Mesendoderm (in vitro differentiated cells): ENCODE measurements around the gene PCNT.

Source experiments
- DNase-seq: peaks from one replicate; pipeline ENCODE4 v3.0.0; 2013
- H2AK5ac ChIP-seq: 2 replicates; pipeline ENCODE4 v1.6.1; 2013; ENCODE audit warnings: low read length, inconsistent platforms
- H2BK120ac ChIP-seq: 2 replicates; pipeline ENCODE4 v1.6.1; 2013; ENCODE audit warnings: low read depth, mild to moderate bottlenecking, low read length, moderate library complexity, mixed read lengths
- H2BK15ac ChIP-seq: replicated peaks from 2 replicates; pipeline ENCODE4 v1.6.1; 2013; ENCODE audit warnings: low read depth, mild to moderate bottlenecking, moderate library complexity
- H2BK5ac ChIP-seq: 2 replicates; pipeline ENCODE4 v1.6.1; 2013; ENCODE audit warnings: low read length, inconsistent platforms
- H3K18ac ChIP-seq: 2 replicates; pipeline ENCODE4 v1.6.1; 2013; ENCODE audit warnings: mild to moderate bottlenecking, low read length, mixed read lengths
- H3K23ac ChIP-seq: one replicate; pipeline ENCODE4 v1.6.1; 2013; ENCODE audit warnings: low read length
- H3K27ac ChIP-seq: 2 replicates; pipeline ENCODE4 v1.5.1; 2013; ENCODE audit warnings: low read depth, mild to moderate bottlenecking, inconsistent platforms, low read length, moderate library complexity
- H3K27me3 ChIP-seq: 2 replicates; pipeline ENCODE4 v1.6.1; 2013; ENCODE audit warnings: low read length, control low read depth, mild to moderate bottlenecking, inconsistent platforms; ENCODE audit not compliant: insufficient read depth, poor library complexity
- H3K36me3 ChIP-seq: 2 replicates; pipeline ENCODE4 v1.6.1; 2013; ENCODE audit warnings: low read length, inconsistent platforms; ENCODE audit not compliant: control insufficient read depth, insufficient read depth
- H3K4ac ChIP-seq: one replicate; pipeline ENCODE4 v1.6.1; 2013; ENCODE audit warnings: low read depth, mild to moderate bottlenecking, low read length, moderate library complexity
- H3K4me1 ChIP-seq: 2 replicates; pipeline ENCODE4 v1.6.1; 2013; ENCODE audit warnings: low read depth, low read length, inconsistent platforms; ENCODE audit not compliant: control insufficient read depth
- H3K4me2 ChIP-seq: 2 replicates; pipeline ENCODE4 v1.6.1; 2013; ENCODE audit warnings: low read length
- H3K4me3 ChIP-seq: 2 replicates; pipeline ENCODE4 v1.5.1; 2013; ENCODE audit warnings: mild to moderate bottlenecking, low read length
- H3K56ac ChIP-seq: one replicate; pipeline ENCODE4 v1.6.1; 2013; ENCODE audit warnings: low read length
- H3K79me1 ChIP-seq: 2 replicates; pipeline ENCODE4 v1.6.1; 2013; ENCODE audit warnings: low read length, inconsistent platforms
- H3K79me2 ChIP-seq: 2 replicates; pipeline ENCODE4 v1.6.1; 2013; ENCODE audit warnings: mild to moderate bottlenecking, low read length; ENCODE audit not compliant: control insufficient read depth, insufficient read depth
- H3K9ac ChIP-seq: 2 replicates; pipeline ENCODE4 v1.6.1; 2013; ENCODE audit warnings: low read length, inconsistent platforms
- H4K5ac ChIP-seq: one replicate; pipeline ENCODE4 v1.6.1; 2013; ENCODE audit warnings: low read length
- H4K8ac ChIP-seq: one replicate; pipeline ENCODE4 v1.6.1; 2013; ENCODE audit warnings: low read depth, mild to moderate bottlenecking, control low read depth, low read length, moderate library complexity
- WGBS: extraction: QIAGEN DNeasy Blood & Tissue Kit; methylation state at CpG from one replicate; pipeline ENCODE4 v1.1.7; 2013; ENCODE audit warnings: low lambda C conversion rate, missing lambda C conversion rate; ENCODE audit not compliant: insufficient coverage; ENCODE audit errors: extremely low coverage; 5-methylcytosine and 5-hydroxymethylcytosine counted together

Gene PCNT

GRCh38 chr21:46294647-46295176 is 29.2 kb upstream of the PCNT start:
- Histone ChIP-seq H4K8ac (no peak overlapping the region), H3K27ac (no peak overlapping the region), H3K36me3 (peaks cover 3% of the 10 kb centered on the region), H2AK5ac (no peak overlapping the region), H3K56ac (no peak overlapping the region), H2BK5ac (no peak overlapping the region), H3K18ac (no peak overlapping the region), H3K79me2 (peaks cover 2% of the 10 kb centered on the region), H3K9ac (no peak overlapping the region), H2BK120ac (no peak overlapping the region), H3K4me1 (peaks cover 3% of the 10 kb centered on the region), H3K4me2 (no peak overlapping the region), H2BK15ac (no peak overlapping the region), H3K79me1 (peaks cover 2% of the 10 kb centered on the region), H3K4ac (no peak overlapping the region), H3K4me3 (no peak overlapping the region), H3K23ac (no peak overlapping the region), H3K27me3 (no peaks in the 10 kb centered on the region), H4K5ac (no peak overlapping the region)
- no CpG with 5 or more reads among the region's 10 CpGs for WGBS
- peak; percentile 31 for DNase-seq

GRCh38 chr21:46295177-46295770 is 28.7 kb upstream of the PCNT start:
- no CpG with 5 or more reads among the region's 9 CpGs for WGBS
- no peak overlapping the region for H2BK15ac ChIP-seq
- H4K8ac ChIP-seq, result no peak overlapping the region
- no peaks in the 10 kb centered on the region for H3K27me3 ChIP-seq
- no peak overlapping the region for H3K4me3 ChIP-seq
- no peak overlapping the region for H4K5ac ChIP-seq
- peak overlapping the region; percentile 18 for H3K56ac ChIP-seq
- H3K4me1 ChIP-seq, result peaks cover 3% of the 10 kb centered on the region
- DNase-seq, result peak; percentile 33
- H3K79me1 ChIP-seq, result no peaks in the 10 kb centered on the region
- H3K23ac ChIP-seq, result no peak overlapping the region
- H3K18ac ChIP-seq, result peak overlapping the region; percentile 4
- H3K36me3 ChIP-seq, result peaks cover 3% of the 10 kb centered on the region
- no peak overlapping the region for H2AK5ac ChIP-seq
- no peak overlapping the region for H2BK5ac ChIP-seq
- H3K27ac ChIP-seq, result no peak overlapping the region
- H3K4ac ChIP-seq, result no peak overlapping the region
- no peak overlapping the region for H3K4me2 ChIP-seq
- H2BK120ac ChIP-seq, result no peak overlapping the region
- H3K79me2 ChIP-seq, result no peaks in the 10 kb centered on the region
- H3K9ac ChIP-seq, result no peak overlapping the region

DNA sequence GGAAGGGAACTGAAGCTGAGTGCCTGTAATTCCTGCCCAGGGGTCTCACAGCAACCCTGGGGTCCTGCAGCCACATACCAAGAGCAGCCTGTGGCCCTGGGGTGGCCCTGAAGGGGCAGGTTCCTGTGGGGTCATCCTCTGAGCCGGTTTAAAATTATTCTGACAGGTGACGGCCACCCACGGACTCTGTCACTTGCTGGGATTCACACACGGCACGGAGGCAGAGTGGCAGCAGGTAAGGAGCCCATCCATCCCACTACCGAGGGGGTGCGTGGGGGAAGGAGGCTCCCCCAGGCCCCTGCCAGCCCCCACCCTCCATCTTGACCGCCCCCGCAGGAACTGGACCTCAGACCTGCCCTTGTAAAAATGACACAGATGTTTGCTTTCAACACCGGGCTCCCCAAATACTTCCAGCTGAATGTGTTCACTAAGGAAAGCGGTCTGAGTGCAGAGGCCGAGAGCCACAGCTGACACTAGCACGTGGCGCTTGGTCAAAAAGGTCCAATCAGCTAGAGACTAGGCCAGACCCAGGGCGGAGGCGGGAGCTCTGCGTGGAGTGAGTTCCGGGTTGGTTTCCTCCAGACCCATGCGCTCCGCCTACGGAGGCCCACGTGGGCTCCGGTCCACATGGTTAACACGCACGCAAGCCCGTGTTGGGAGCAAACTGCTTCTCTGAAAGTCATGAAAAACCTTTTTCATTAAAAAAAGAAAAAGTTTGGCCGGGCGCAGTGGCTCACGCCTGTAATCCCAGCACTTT is 27.8 kb upstream of the PCNT start:
- H3K4me1 ChIP-seq, result peaks cover 3% of the 10 kb centered on the region
- no peak overlapping the region for H3K4me3 ChIP-seq
- H2AK5ac ChIP-seq, result no peak overlapping the region
- no peak overlapping the region for H3K9ac ChIP-seq
- no peak overlapping the region for H2BK120ac ChIP-seq
- H3K18ac ChIP-seq, result peak overlapping the region; percentile 4
- WGBS, result no CpG with 5 or more reads among the region's 29 CpGs
- no peaks in the 10 kb centered on the region for H3K27me3 ChIP-seq
- peak overlapping the region; percentile 49 for H3K56ac ChIP-seq
- H4K5ac ChIP-seq, result no peak overlapping the region
- H2BK5ac ChIP-seq, result no peak overlapping the region
- no peak overlapping the region for H3K4ac ChIP-seq
- H3K36me3 ChIP-seq, result peaks cover 5% of the 10 kb centered on the region
- no peak overlapping the region for H3K4me2 ChIP-seq
- DNase-seq, result peak; percentile 76
- H3K79me2 ChIP-seq, result no peaks in the 10 kb centered on the region
- no peaks in the 10 kb centered on the region for H3K79me1 ChIP-seq
- no peak overlapping the region for H2BK15ac ChIP-seq
- H3K23ac ChIP-seq, result no peak overlapping the region
- no peak overlapping the region for H3K27ac ChIP-seq
- no peak overlapping the region for H4K8ac ChIP-seq

DNA sequence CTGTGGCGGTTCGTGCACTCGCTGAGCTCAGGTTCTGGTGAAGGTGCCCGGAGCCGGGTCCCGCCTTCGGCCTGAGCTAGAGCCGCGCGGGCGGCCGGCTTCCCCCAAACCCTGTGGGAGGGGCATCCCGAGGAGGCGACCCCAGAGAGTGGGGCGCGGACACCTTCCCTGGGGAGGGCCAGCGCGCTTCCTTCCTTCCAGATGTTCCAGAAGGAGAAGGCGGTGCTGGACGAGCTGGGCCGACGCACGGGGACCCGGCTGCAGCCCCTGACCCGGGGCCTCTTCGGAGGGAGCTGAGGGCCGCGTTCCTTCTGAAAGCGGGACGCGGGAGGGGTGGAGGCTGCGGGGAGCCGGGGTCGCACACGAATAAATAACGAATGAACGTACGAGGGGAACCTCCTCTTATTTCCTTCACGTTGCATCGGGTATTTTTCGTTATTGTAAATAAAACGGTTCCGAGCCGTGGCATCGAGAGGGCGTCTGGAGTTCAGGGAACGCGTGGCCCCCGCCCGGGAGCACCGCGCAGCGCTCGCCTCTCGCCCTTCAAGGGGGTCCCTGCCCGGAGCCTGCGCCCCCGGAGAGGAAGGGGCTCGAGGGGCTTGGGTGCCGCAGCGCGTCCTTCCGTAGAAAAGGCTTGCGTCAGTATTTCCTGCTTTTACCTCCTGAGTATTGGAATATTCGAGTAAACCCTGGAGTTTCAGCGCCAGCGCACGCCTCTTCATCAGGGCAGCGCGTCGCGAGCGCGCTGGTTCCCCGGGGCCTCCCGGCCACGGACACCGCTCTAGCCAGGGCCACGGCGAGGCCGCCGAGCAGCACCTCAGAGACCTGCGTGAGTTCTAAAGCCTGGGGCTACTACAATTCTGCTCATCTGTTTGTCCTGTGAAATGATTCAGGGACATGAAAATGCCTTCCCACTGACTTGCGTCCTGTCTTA is 26.4 kb upstream of the PCNT start:
- H3K18ac ChIP-seq, result peak overlapping the region; percentile 20
- H3K79me1 ChIP-seq, result no peaks in the 10 kb centered on the region
- DNase-seq, result peak; percentile 43
- H3K4me2 ChIP-seq, result peak overlapping the region; percentile 78
- no peak overlapping the region for H3K4me3 ChIP-seq
- no peak overlapping the region for H4K5ac ChIP-seq
- no peak overlapping the region for H4K8ac ChIP-seq
- H2BK15ac ChIP-seq, result no peak overlapping the region
- no peak overlapping the region for H3K27ac ChIP-seq
- WGBS, result no CpG with 5 or more reads among the region's 84 CpGs
- peak overlapping the region; percentile 72 for H3K9ac ChIP-seq
- no peaks in the 10 kb centered on the region for H3K27me3 ChIP-seq
- H3K36me3 ChIP-seq, result peaks cover 5% of the 10 kb centered on the region
- H2BK120ac ChIP-seq, result no peak overlapping the region
- H3K4ac ChIP-seq, result no peak overlapping the region
- H3K23ac ChIP-seq, result peak overlapping the region; percentile 24
- no peaks in the 10 kb centered on the region for H3K79me2 ChIP-seq
- peak overlapping the region; percentile 86 for H3K56ac ChIP-seq
- no peak overlapping the region for H2AK5ac ChIP-seq
- peaks cover 3% of the 10 kb centered on the region for H3K4me1 ChIP-seq
- H2BK5ac ChIP-seq, result no peak overlapping the region

GRCh38 chr21:46299167-46299566 is 24.8 kb upstream of the PCNT start:
- Histone ChIP-seq H2BK5ac (no peak overlapping the region), H2BK15ac (no peak overlapping the region), H3K9ac (no peak overlapping the region), H4K5ac (no peak overlapping the region), H2AK5ac (no peak overlapping the region), H3K36me3 (peaks cover 5% of the 10 kb centered on the region), H3K27me3 (no peaks in the 10 kb centered on the region), H3K4me1 (peaks cover 3% of the 10 kb centered on the region), H3K27ac (no peak overlapping the region), H3K23ac (no peak overlapping the region), H3K4me2 (no peak overlapping the region), H3K79me1 (no peaks in the 10 kb centered on the region), H2BK120ac (no peak overlapping the region), H3K56ac (no peak overlapping the region), H4K8ac (no peak overlapping the region), H3K79me2 (no peaks in the 10 kb centered on the region), H3K18ac (no peak overlapping the region), H3K4ac (no peak overlapping the region), H3K4me3 (no peak overlapping the region)
- no CpG with 5 or more reads among the region's 9 CpGs for WGBS
- DNase-seq, result no peak
